ENCODE results near the gene TPMT. TPM values are rescaled to one million over a fixed set of nuclear protein-coding genes. Genes with fewer than 3 reads are reported as not detected.

The TPMT gene
- polyA plus RNA-seq, 1 donor, result 5.4 TPM

GRCh38 chr6:18117136-18117535 is 37.7 kb downstream of the TPMT start:
- no peak for DNase-seq (ENCODE audit: low read depth)

GRCh38 chr6:18115356-18115755 is 39.5 kb downstream of the TPMT start:
- DNase-seq (ENCODE audit: low read depth), result no peak

- no peak for DNase-seq (ENCODE audit: low read depth)
Measured at GRCh38 chr6:18110162-18110561, 44.7 kb downstream of the TPMT start.

- DNase-seq (ENCODE audit: low read depth), result no peak
Measured at GRCh38 chr6:18107061-18107460, 47.8 kb downstream of the TPMT start.

GRCh38 chr6:18102783-18103509 is 51.9 kb downstream of the TPMT start:
- DNase-seq (ENCODE audit: low read depth), result no peak

GRCh38 chr6:18101873-18102272 is 53.0 kb downstream of the TPMT start:
- DNase-seq (ENCODE audit: low read depth), result no peak

GRCh38 chr6:18101271-18101670 is 53.6 kb downstream of the TPMT start:
- no peak for DNase-seq (ENCODE audit: low read depth)

GRCh38 chr6:18100296-18100695 is 54.6 kb downstream of the TPMT start:
- DNase-seq (ENCODE audit: low read depth), result no peak

- no peak for DNase-seq (ENCODE audit: low read depth)
Measured at GRCh38 chr6:18099511-18099910, 55.4 kb downstream of the TPMT start.

GRCh38 chr6:18096423-18096822 is 58.5 kb downstream of the TPMT start:
- DNase-seq (ENCODE audit: low read depth), result no peak

- no peak for DNase-seq (ENCODE audit: low read depth)
Measured at GRCh38 chr6:18091382-18091781, 63.5 kb downstream of the TPMT start.

GRCh38 chr6:18090349-18090786 is 64.5 kb downstream of the TPMT start:
- no peak for DNase-seq (ENCODE audit: low read depth)

- DNase-seq (ENCODE audit: low read depth), result no peak
Measured at GRCh38 chr6:18088419-18089296, 66.2 kb downstream of the TPMT start.

- no peak for DNase-seq (ENCODE audit: low read depth)
Measured at GRCh38 chr6:18087396-18088165, 67.3 kb downstream of the TPMT start.

- DNase-seq (ENCODE audit: low read depth), result no peak
Measured at GRCh38 chr6:18081025-18081668, 73.7 kb downstream of the TPMT start.

- DNase-seq (ENCODE audit: low read depth), result no peak
Measured at GRCh38 chr6:18080544-18080943, 74.3 kb downstream of the TPMT start.

GRCh38 chr6:18078866-18079265 is 76.0 kb downstream of the TPMT start:
- no peak for DNase-seq (ENCODE audit: low read depth)
